Liver (tissue), 9 donors: ENCODE results near the gene NOC2L. TPM values are rescaled to one million over a fixed set of nuclear protein-coding genes. Genes with fewer than 3 reads are reported as not detected.

Source experiments
- DNase-seq: peaks from one replicate; pipeline ENCODE4 v3.0.0-alpha.2; 2017; ENCODE audit warnings: low spot score
- H3K27ac ChIP-seq, 2 donors: one replicate each; pipeline ENCODE4 v1.7.0; 2013; ENCODE audit warnings: inconsistent platforms in 2 of 2, low read length in 2 of 2, control low read depth in 1 of 2, low read depth in 1 of 2, mild to moderate bottlenecking in 1 of 2
- H3K27me3 ChIP-seq, 4 donors: one replicate each; pipeline versions ENCODE4 v1.6.1 to v1.7.0; 2013; ENCODE audit warnings: low read length in 3 of 4, inconsistent platforms in 1 of 4, mild to moderate bottlenecking in 1 of 4, moderate library complexity in 1 of 4; ENCODE audit not compliant: control insufficient read depth in 4 of 4, insufficient read depth in 4 of 4
- H3K36me3 ChIP-seq, 4 donors: one replicate each; pipeline versions ENCODE4 v1.6.1 to v1.7.0; 2013; ENCODE audit warnings: low read length in 3 of 4, mild to moderate bottlenecking in 3 of 4, low read depth in 1 of 4, moderate library complexity in 1 of 4; ENCODE audit not compliant: control insufficient read depth in 4 of 4, insufficient read depth in 3 of 4
- H3K4me1 ChIP-seq, 4 donors: one replicate each; pipeline versions ENCODE4 v1.6.1 to v1.7.0; 2013; ENCODE audit warnings: low read length in 3 of 4, mild to moderate bottlenecking in 3 of 4, moderate library complexity in 1 of 4; ENCODE audit not compliant: control insufficient read depth in 4 of 4, insufficient read depth in 4 of 4
- H3K4me3 ChIP-seq, 3 donors: one replicate each; pipeline versions ENCODE4 v1.6.1 to v1.7.0; 2013; ENCODE audit warnings: low read length in 3 of 3, control low read depth in 1 of 3, low read depth in 1 of 3, mild to moderate bottlenecking in 1 of 3
- H3K9ac ChIP-seq, 2 donors: one replicate each; pipeline ENCODE4 v1.7.0; 2013; ENCODE audit warnings: low read length in 2 of 2, mild to moderate bottlenecking in 2 of 2, moderate library complexity in 2 of 2, control low read depth in 1 of 2, low read depth in 1 of 2
- H3K9me3 ChIP-seq, 4 donors: one replicate each; pipeline versions ENCODE4 v1.6.1 to v1.7.0; 2013; ENCODE audit warnings: low read length in 3 of 4; ENCODE audit not compliant: control insufficient read depth in 4 of 4
- ATF3 ChIP-seq: IDR thresholded peaks from 2 replicates; pipeline ENCODE4 v1.6.1; 2016; ENCODE audit warnings: antibody characterized with exemption
- CTCF ChIP-seq: fragments of 150-350 bp; IDR thresholded peaks from 2 replicates; pipeline ENCODE4 v1.5.1; 2017; ENCODE audit warnings: improper control_type of control experiment, low read depth, low read length; ENCODE audit not compliant: missing input control
- EGR1 ChIP-seq, 2 donors: IDR thresholded peaks; 2 replicates each; pipeline ENCODE4 v1.6.1; 2016 to 2018; ENCODE audit warnings: antibody characterized with exemption in 2 of 2, low read depth in 2 of 2
- FOXA1 ChIP-seq: IDR thresholded peaks from 2 replicates; pipeline ENCODE4 v1.6.1; 2016; ENCODE audit warnings: antibody characterized with exemption
- FOXA2 ChIP-seq: IDR thresholded peaks from 2 replicates; pipeline ENCODE4 v1.6.1; 2016; ENCODE audit warnings: antibody characterized with exemption
- GABPA ChIP-seq, 2 donors: IDR thresholded peaks in 1 of 2; conservative IDR thresholded peaks in 1 of 2; 2 replicates each; pipeline ENCODE4 v1.6.1; 2016; ENCODE audit warnings: antibody characterized with exemption in 2 of 2, mild to moderate bottlenecking in 1 of 2, moderate library complexity in 1 of 2
- HNF4A ChIP-seq, 2 donors: conservative IDR thresholded peaks; 2 replicates each; pipeline ENCODE4 v1.6.1; 2016; ENCODE audit warnings: antibody characterized with exemption in 2 of 2, mild to moderate bottlenecking in 2 of 2
- HNF4G ChIP-seq: IDR thresholded peaks from 2 replicates; pipeline ENCODE4 v1.6.1; 2016; ENCODE audit warnings: antibody characterized with exemption
- JUND ChIP-seq, 2 donors: IDR thresholded peaks; 2 replicates each; pipeline ENCODE4 v1.6.1; 2016; ENCODE audit warnings: antibody characterized with exemption in 2 of 2
- NR2F2 ChIP-seq: IDR thresholded peaks from 2 replicates; pipeline ENCODE4 v1.6.1; 2016; ENCODE audit warnings: antibody characterized with exemption
- RAD21 ChIP-seq, 2 donors: IDR thresholded peaks; 2 replicates each; pipeline ENCODE4 v1.6.1; 2016; ENCODE audit warnings: antibody characterized with exemption in 2 of 2, mild to moderate bottlenecking in 2 of 2
- REST ChIP-seq: IDR thresholded peaks from 2 replicates; pipeline ENCODE4 v1.6.1; 2016; ENCODE audit warnings: antibody characterized with exemption, mild to moderate bottlenecking
- RXRA ChIP-seq, 2 donors: IDR thresholded peaks; 2 replicates each; pipeline ENCODE4 v1.6.1; 2017 to 2018; ENCODE audit warnings: antibody characterized with exemption in 2 of 2, mild to moderate bottlenecking in 1 of 2
- SP1 ChIP-seq: IDR thresholded peaks from 2 replicates; pipeline ENCODE4 v1.6.1; 2018; ENCODE audit warnings: antibody characterized with exemption, mild to moderate bottlenecking
- TAF1 ChIP-seq: conservative IDR thresholded peaks from 2 replicates; pipeline ENCODE4 v1.6.1; 2016; ENCODE audit warnings: antibody characterized with exemption, mild to moderate bottlenecking
- YY1 ChIP-seq: IDR thresholded peaks from 2 replicates; pipeline ENCODE4 v1.6.1; 2016; ENCODE audit warnings: antibody characterized with exemption, mild to moderate bottlenecking
- WGBS: extraction: QIAGEN DNeasy Blood & Tissue Kit; methylation state at CpG from one replicate; pipeline ENCODE4 v1.1.7; 2013; 5-methylcytosine and 5-hydroxymethylcytosine counted together
- polyA plus RNA-seq, 2 donors: library from polyadenylated mRNA; stranded (reverse) in 1 of 2; unstranded in 1 of 2; fragments of 200-250 nt in 1 of 2; fragments of >200 nt in 1 of 2; fragmentation: Nextera tagmentation in 1 of 2; extraction: Ambion mirVana in 1 of 2; gene quantifications; one replicate each; pipeline versions ENCODE4 v1.2.1 to v1.2.3, GENCODE V29; 2013 to 2015
- total RNA-seq, 2 donors: library from RNA; depleted of rRNA; stranded (reverse); fragments of >200 nt; gene quantifications; one replicate each; pipeline ENCODE4 v1.2.3, GENCODE V29; 2014
- TF ChIP-seq, protein P1 (sequence below): IDR thresholded peaks from 2 replicates; pipeline ENCODE4 v1.6.1; 2016; ENCODE audit warnings: antibody characterized with exemption
- TF ChIP-seq, protein P2 (sequence below): IDR thresholded peaks from 2 replicates; pipeline ENCODE4 v1.6.1; 2016; ENCODE audit warnings: antibody characterized with exemption
- donor health status: healthy.
- donor health status: healthy.
- donor health status: healthy.
- donor health status: healthy.
- donor health status: healthy.

Gene NOC2L
- total and polyA plus RNA-seq, 4 donors, result 17.1 to 34.5 (median 30.0) TPM

- Histone ChIP-seq H3K36me3 (no peaks in the 10 kb centered on the region), H3K9ac (no peak overlapping the region), H3K4me1 (peaks cover 8 to 37% (median 20%) of the 10 kb centered on the region in 4 donors), H3K4me3 (no peak overlapping the region), H3K27me3 (peaks cover 0 to 3% (median 1%) of the 10 kb centered on the region in 4 donors), H3K27ac (no peak overlapping the region), H3K9me3 (no peaks in the 10 kb centered on the region)
- no peak for DNase-seq
- TF ChIP-seq SP1 (no peak), RXRA (IDR thresholded peaks at IDR 0.05) (no peak), FOXA2 (no peak), EGR1 (IDR thresholded peaks at IDR 0.05; ENCODE audit: low read depth in 2 of 2) (no peak), ATF3 (no peak), HNF4G (no peak), HNF4A (conservative IDR thresholded peaks at IDR 0.05) (no peak), YY1 (no peak), NR2F2 (no peak), CTCF (no peak), GABPA (IDR thresholded peaks at IDR 0.05 in 1 of 2, conservative IDR thresholded peaks at IDR 0.05 in 1 of 2) (no peak), FOXA1 (no peak), REST (no peak), TAF1 (no peak), JUND (IDR thresholded peaks at IDR 0.05) (no peak), RAD21 (IDR thresholded peaks at IDR 0.05) (no peak)
- TF ChIP-seq, protein P1, sequence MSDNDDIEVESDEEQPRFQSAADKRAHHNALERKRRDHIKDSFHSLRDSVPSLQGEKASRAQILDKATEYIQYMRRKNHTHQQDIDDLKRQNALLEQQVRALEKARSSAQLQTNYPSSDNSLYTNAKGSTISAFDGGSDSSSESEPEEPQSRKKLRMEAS, result no peak
- TF ChIP-seq, protein P2, sequence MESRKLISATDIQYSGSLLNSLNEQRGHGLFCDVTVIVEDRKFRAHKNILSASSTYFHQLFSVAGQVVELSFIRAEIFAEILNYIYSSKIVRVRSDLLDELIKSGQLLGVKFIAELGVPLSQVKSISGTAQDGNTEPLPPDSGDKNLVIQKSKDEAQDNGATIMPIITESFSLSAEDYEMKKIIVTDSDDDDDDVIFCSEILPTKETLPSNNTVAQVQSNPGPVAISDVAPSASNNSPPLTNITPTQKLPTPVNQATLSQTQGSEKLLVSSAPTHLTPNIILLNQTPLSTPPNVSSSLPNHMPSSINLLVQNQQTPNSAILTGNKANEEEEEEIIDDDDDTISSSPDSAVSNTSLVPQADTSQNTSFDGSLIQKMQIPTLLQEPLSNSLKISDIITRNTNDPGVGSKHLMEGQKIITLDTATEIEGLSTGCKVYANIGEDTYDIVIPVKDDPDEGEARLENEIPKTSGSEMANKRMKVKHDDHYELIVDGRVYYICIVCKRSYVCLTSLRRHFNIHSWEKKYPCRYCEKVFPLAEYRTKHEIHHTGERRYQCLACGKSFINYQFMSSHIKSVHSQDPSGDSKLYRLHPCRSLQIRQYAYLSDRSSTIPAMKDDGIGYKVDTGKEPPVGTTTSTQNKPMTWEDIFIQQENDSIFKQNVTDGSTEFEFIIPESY, result no peak
- 47% methylated on average over 10 of the region's 10 CpGs for WGBS
These were observed 31.3 kb downstream of the NOC2L start for GRCh38 chr1:927748-928147.
